DND-41 (cell line): ENCODE results near the gene ZNF790.

Source experiments
- ATAC-seq: fragments of 200-7000 bp; cut with Tn5 transposase; 3 replicates; pipeline ENCODE4 v1.9.1; 2021; ENCODE audit warnings: low read depth; ENCODE audit not compliant: insufficient read depth
- DNase-seq: peaks from one replicate; pipeline ENCODE4 v3.0.0-alpha.2; 2020
- H2AFZ ChIP-seq: 2 replicates; pipeline ENCODE4 v1.6.0; 2012; ENCODE audit warnings: low read depth, low read length
- H3K27ac ChIP-seq: 2 replicates; pipeline ENCODE4 v1.5.1; 2012; ENCODE audit warnings: low read length, inconsistent platforms
- H3K27me3 ChIP-seq: fragments of 200-600 bp; sonication (generic); 2 replicates; pipeline ENCODE4 v1.6.0; 2012; ENCODE audit warnings: low read length, mild to moderate bottlenecking, inconsistent platforms; ENCODE audit not compliant: insufficient read depth, poor library complexity
- H3K36me3 ChIP-seq: 2 replicates; pipeline ENCODE4 v1.5.1; 2012; ENCODE audit warnings: low read length, inconsistent platforms; ENCODE audit not compliant: insufficient read depth
- H3K4me1 ChIP-seq: 2 replicates; pipeline ENCODE4 v1.5.1; 2012; ENCODE audit warnings: mild to moderate bottlenecking, low read length; ENCODE audit not compliant: insufficient read depth
- H3K4me2 ChIP-seq: 2 replicates; pipeline ENCODE4 v1.6.0; 2012; ENCODE audit warnings: mild to moderate bottlenecking, moderate library complexity, low read length, inconsistent platforms; ENCODE audit not compliant: insufficient read depth
- H3K4me3 ChIP-seq, 2 experiments: fragments of 200-600 bp in 1 of 2; shearing (Covaris generic) in 1 of 2; 2 replicates each; pipeline ENCODE4 v1.5.1; 2012 to 2016; ENCODE audit warnings: inconsistent platforms in 2 of 2, low read length in 2 of 2, mild to moderate bottlenecking in 2 of 2, low read depth in 1 of 2, moderate library complexity in 1 of 2
- H3K79me2 ChIP-seq: 2 replicates; pipeline ENCODE4 v1.6.0; 2012; ENCODE audit warnings: low read length, inconsistent platforms; ENCODE audit not compliant: insufficient read depth
- H3K9ac ChIP-seq: 2 replicates; pipeline ENCODE4 v1.6.0; 2012; ENCODE audit warnings: low read depth, mild to moderate bottlenecking, inconsistent platforms, low read length, moderate library complexity
- H3K9me3 ChIP-seq: 2 replicates; pipeline ENCODE4 v1.5.1; 2012; ENCODE audit warnings: low read length, moderate library complexity, mild to moderate bottlenecking, inconsistent platforms; ENCODE audit not compliant: insufficient read depth, severe bottlenecking
- H4K20me1 ChIP-seq: 2 replicates; pipeline ENCODE4 v1.6.0; 2012; ENCODE audit warnings: low read length; ENCODE audit not compliant: insufficient read depth
- CTCF ChIP-seq: IDR thresholded peaks from 2 replicates; pipeline ENCODE4 v1.5.1; 2012; ENCODE audit warnings: borderline replicate concordance, low read length, moderate library complexity, mild to moderate bottlenecking; ENCODE audit not compliant: poor library complexity, severe bottlenecking; ENCODE audit errors: extremely low read depth
- EZH2 ChIP-seq: IDR thresholded peaks from 3 replicates; pipeline ENCODE4 v1.6.1; 2012; ENCODE audit warnings: borderline replicate concordance, low read depth, mild to moderate bottlenecking, moderate library complexity, low read length, inconsistent platforms; ENCODE audit not compliant: severe bottlenecking

The ZNF790 gene

GRCh38 chr19:36837906-36838783 lies at the start of gene ZNF790:
Gene ZNF790 (minus strand): TSS chr19:36838387. CDS start chr19:36825619, 12,768 bp downstream.
- peak within 1 kb of the TSS; percentile 89 for H2AFZ ChIP-seq
- H3K36me3 ChIP-seq: peaks cover 29% of the 10 kb centered on the region
- H3K79me2 ChIP-seq: peaks cover 64% of the 10 kb centered on the region
- no peaks in the 10 kb centered on the region for H4K20me1 ChIP-seq
- H3K4me3 ChIP-seq: peak within 1 kb of the TSS; percentile 45 to 79; a peak in 3 of 4 replicates
- H3K4me1 ChIP-seq: peaks cover 25% of the 10 kb centered on the region
- TF ChIP-seq CTCF: no peak
- TF ChIP-seq EZH2: no peak
- peaks cover 29% of the 10 kb centered on the region for H3K9me3 ChIP-seq
- DNase-seq: peak; percentile 86
- H3K9ac ChIP-seq: peak within 1 kb of the TSS; percentile 71
- ATAC-seq: peak; percentile 93
- H3K27ac ChIP-seq: peak within 1 kb of the TSS; percentile 86
- H3K4me2 ChIP-seq: peak within 1 kb of the TSS; percentile 82
- H3K27me3 ChIP-seq: no peaks in the 10 kb centered on the region

- ATAC-seq: no peak
- Histone ChIP-seq H3K9ac (no peak overlapping the region), H3K4me1 (no peaks in the 10 kb centered on the region), H3K4me2 (no peak overlapping the region), H3K9me3 (peaks cover 75% of the 10 kb centered on the region), H3K27ac (no peak overlapping the region), H2AFZ (no peak overlapping the region), H3K4me3 (no peak overlapping the region; a peak in 1 of 4 replicates), H3K27me3 (no peaks in the 10 kb centered on the region), H4K20me1 (no peaks in the 10 kb centered on the region), H3K79me2 (no peaks in the 10 kb centered on the region), H3K36me3 (peaks cover 58% of the 10 kb centered on the region)
- DNase-seq: no peak
- TF ChIP-seq CTCF: no peak
- TF ChIP-seq EZH2: no peak
Measured at GRCh38 chr19:36876993-36877938, 39.1 kb upstream of the ZNF790 start.

GRCh38 chr19:36851898-36852297 lies 13.7 kb upstream of the ZNF790 start:
- H3K9ac ChIP-seq: peak overlapping the region; percentile 81
- peak overlapping the region; percentile 98 to 99; a peak in 3 of 4 replicates for H3K4me3 ChIP-seq
- H3K79me2 ChIP-seq: peaks cover 66% of the 10 kb centered on the region
- peak overlapping the region; percentile 85 for H3K27ac ChIP-seq
- peaks cover 8% of the 10 kb centered on the region for H3K9me3 ChIP-seq
- no peaks in the 10 kb centered on the region for H4K20me1 ChIP-seq
- H3K4me1 ChIP-seq: peaks cover 31% of the 10 kb centered on the region
- no peak for DNase-seq
- H3K4me2 ChIP-seq: peak overlapping the region; percentile 87
- H3K27me3 ChIP-seq: no peaks in the 10 kb centered on the region
- TF ChIP-seq EZH2 (no peak), CTCF (no peak)
- H3K36me3 ChIP-seq: peaks cover 33% of the 10 kb centered on the region
- no peak for ATAC-seq
- peak overlapping the region; percentile 92 for H2AFZ ChIP-seq
